GM23248 (cell line): ENCODE data around the gene FKBP1C. TPM values are rescaled to one million over a fixed set of nuclear protein-coding genes. Genes with fewer than 3 reads are reported as not detected.
"Not testable (repeated sequence)": the region's sequence is repeated elsewhere in the genome, so short reads cannot be mapped to it uniquely, and the experiment has no call there.

ENCODE experiments used
- DNase-seq: peaks from one replicate; pipeline ENCODE4 v3.0.0-alpha.2; 2015
- H2AFZ ChIP-seq: fragments of 200-600 bp; sonication (generic); 2 replicates; pipeline ENCODE4 v1.6.1; 2016; ENCODE audit warnings: antibody characterized with exemption
- H3F3A ChIP-seq: fragments of 200-600 bp; sonication (generic); 2 replicates; pipeline ENCODE4 v1.6.1; 2016; ENCODE audit warnings: mild to moderate bottlenecking, antibody characterized with exemption, mixed run types; ENCODE audit not compliant: insufficient read depth
- H3K27ac ChIP-seq: fragments of 200-600 bp; sonication (generic); 2 replicates; pipeline ENCODE4 v1.5.1; 2016; ENCODE audit warnings: mild to moderate bottlenecking
- H3K27me3 ChIP-seq: fragments of 200-600 bp; sonication (generic); replicated peaks from 2 replicates; pipeline ENCODE4 v1.6.1; 2016; ENCODE audit warnings: mild to moderate bottlenecking; ENCODE audit not compliant: insufficient read depth
- H3K36me3 ChIP-seq: fragments of 200-600 bp; sonication (generic); 2 replicates; pipeline ENCODE4 v1.6.1; 2016; ENCODE audit warnings: low read depth, mild to moderate bottlenecking
- H3K4me1 ChIP-seq: fragments of 200-600 bp; sonication (generic); 2 replicates; pipeline ENCODE4 v1.6.1; 2016; ENCODE audit warnings: mild to moderate bottlenecking; ENCODE audit not compliant: insufficient read depth
- H3K4me2 ChIP-seq: fragments of 200-600 bp; sonication (generic); one replicate; pipeline ENCODE4 v1.6.1; 2016; ENCODE audit warnings: mild to moderate bottlenecking; ENCODE audit not compliant: unreplicated experiment
- H3K4me3 ChIP-seq: fragments of 200-600 bp; sonication (generic); 2 replicates; pipeline ENCODE4 v1.5.1; 2016; ENCODE audit warnings: mild to moderate bottlenecking
- H3K79me2 ChIP-seq: fragments of 200-600 bp; sonication (generic); 2 replicates; pipeline ENCODE4 v1.6.1; 2016; ENCODE audit warnings: mild to moderate bottlenecking; ENCODE audit not compliant: insufficient read depth
- H3K9ac ChIP-seq: fragments of 200-600 bp; sonication (generic); 2 replicates; pipeline ENCODE4 v1.6.1; 2016; ENCODE audit warnings: mild to moderate bottlenecking
- H3K9me2 ChIP-seq: fragments of 200-600 bp; sonication (generic); 2 replicates; pipeline ENCODE4 v1.6.1; 2016; ENCODE audit warnings: mixed run types, mild to moderate bottlenecking, moderate library complexity; ENCODE audit not compliant: insufficient read depth
- H3K9me3 ChIP-seq: fragments of 200-600 bp; sonication (generic); one replicate; pipeline ENCODE4 v1.6.1; 2017; ENCODE audit warnings: low read depth
- H4K20me1 ChIP-seq: fragments of 200-600 bp; sonication (generic); 2 replicates; pipeline ENCODE4 v1.6.0; 2016; ENCODE audit not compliant: insufficient read depth
- EZH2 ChIP-seq: fragments of 200-600 bp; sonication (generic); IDR thresholded peaks from 2 replicates; pipeline ENCODE4 v1.6.1; 2018; ENCODE audit warnings: antibody characterized with exemption, mild to moderate bottlenecking; ENCODE audit not compliant: insufficient read depth, poor library complexity, severe bottlenecking
- EZH2phosphoT487 ChIP-seq: fragments of 200-600 bp; sonication (generic); IDR thresholded peaks from 2 replicates; pipeline ENCODE4 v1.6.1; 2018; ENCODE audit warnings: antibody characterized with exemption, moderate library complexity, mild to moderate bottlenecking, low read depth; ENCODE audit not compliant: insufficient read depth
- WGBS, 2 experiments: methylation state at CpG; one replicate each; pipeline ENCODE4 v1.1.6; 2015 to 2017; ENCODE audit warnings: low lambda C conversion rate in 2 of 2, low coverage in 1 of 2; ENCODE audit errors: missing lambda C conversion rate in 2 of 2; 5-methylcytosine and 5-hydroxymethylcytosine counted together
- in situ Hi-C: fragments of 300-500 bp; cut with MboI; formaldehyde crosslinking; loops from 2 replicates; pipeline ENCODE4 v1.15.0; 2020
- polyA plus RNA-seq: library from polyadenylated mRNA; unstranded; fragments of >200 nt; fragmentation: Nextera tagmentation; extraction: Ambion mirVana; gene quantifications from 2 replicates; pipeline ENCODE4 v1.2.1, GENCODE V29; 2016
- total RNA-seq: library from RNA; depleted of rRNA; stranded (reverse); fragments of >200 nt; shearing (Covaris generic); gene quantifications from 2 replicates; pipeline ENCODE4 v1.2.3, GENCODE V29; 2014; rRNA removed

Gene FKBP1C
- total RNA-seq (0.11 and 0.13 TPM in 2 replicates), polyA plus RNA-seq (1.6 and 2.4 TPM in 2 replicates)

GRCh38 chr6:63211343-63211742 is at the start of gene FKBP1C:
Gene FKBP1C (plus strand): TSS chr6:63211469.
- H3K4me3 ChIP-seq, H3F3A ChIP-seq, H3K4me2 ChIP-seq, H3K4me1 ChIP-seq, H3K79me2 ChIP-seq, H3K27me3 ChIP-seq, H3K9me2 ChIP-seq, H4K20me1 ChIP-seq, DNase-seq, H3K9ac ChIP-seq, in situ Hi-C loops, H3K27ac ChIP-seq, H2AFZ ChIP-seq, H3K36me3 ChIP-seq, H3K9me3 ChIP-seq: not testable (repeated sequence)
- WGBS, 2 experiments, result 77 to 87% methylated on average over 27 of the region's 27 CpGs

GRCh38 chr6:63164047-63164803 is 47.0 kb upstream of the FKBP1C start:
- H2AFZ ChIP-seq, DNase-seq, H4K20me1 ChIP-seq, H3K4me3 ChIP-seq, H3K27ac ChIP-seq, H3K9me2 ChIP-seq, in situ Hi-C loops, H3K9me3 ChIP-seq, H3K36me3 ChIP-seq, H3K4me1 ChIP-seq, H3K9ac ChIP-seq, H3K27me3 ChIP-seq, H3K79me2 ChIP-seq, H3K4me2 ChIP-seq, H3F3A ChIP-seq: not testable (repeated sequence)
- WGBS, 2 experiments, result 54 to 58% methylated on average over 13 to 35 of the region's 37 CpGs

- H3K4me3 ChIP-seq, result no peak overlapping the region
- no peaks in the 10 kb centered on the region for H3K9me3 ChIP-seq
- DNase-seq, result no peak
- no peaks in the 10 kb centered on the region for H4K20me1 ChIP-seq
- H3K79me2 ChIP-seq, result no peaks in the 10 kb centered on the region
- H3K4me2 ChIP-seq, result no peak overlapping the region
- TF ChIP-seq EZH2 (no peak), EZH2phosphoT487 (no peak)
- H3K9me2 ChIP-seq, result no peaks in the 10 kb centered on the region
- no peaks in the 10 kb centered on the region for H3K36me3 ChIP-seq
- H3K4me1 ChIP-seq, result no peaks in the 10 kb centered on the region
- H3F3A ChIP-seq, result no peaks in the 10 kb centered on the region
- H3K27me3 ChIP-seq, result no peaks in the 10 kb centered on the region
- H3K9ac ChIP-seq, result no peak overlapping the region
- in situ Hi-C loops, result no loop called here
- no peak overlapping the region for H2AFZ ChIP-seq
- H3K27ac ChIP-seq, result no peak overlapping the region
- WGBS, 2 experiments, result 10 to 17% methylated on average over 1 of the region's 1 CpG
Measured at GRCh38 chr6:63174173-63174572, 37.1 kb upstream of the FKBP1C start.

GRCh38 chr6:63176181-63176580 is 35.1 kb upstream of the FKBP1C start:
- Histone ChIP-seq H3K27ac (no peak overlapping the region), H3K4me3 (no peak overlapping the region), H3K9ac (no peak overlapping the region), H3K9me3 (no peaks in the 10 kb centered on the region), H3K4me2 (no peak overlapping the region), H3F3A (no peaks in the 10 kb centered on the region), H3K4me1 (no peaks in the 10 kb centered on the region), H3K27me3 (no peaks in the 10 kb centered on the region), H3K36me3 (no peaks in the 10 kb centered on the region), H3K9me2 (no peaks in the 10 kb centered on the region), H4K20me1 (no peaks in the 10 kb centered on the region), H2AFZ (no peak overlapping the region), H3K79me2 (no peaks in the 10 kb centered on the region)
- 13 to 14% methylated on average over 5 of the region's 5 CpGs for WGBS, 2 experiments
- in situ Hi-C loops, result no loop called here
- DNase-seq, result no peak
- TF ChIP-seq EZH2, result no peak
- TF ChIP-seq EZH2phosphoT487, result no peak

- in situ Hi-C loops, result no loop called here
- Histone ChIP-seq H4K20me1 (no peaks in the 10 kb centered on the region), H2AFZ (no peak overlapping the region), H3F3A (no peaks in the 10 kb centered on the region), H3K9me3 (no peaks in the 10 kb centered on the region), H3K4me2 (no peak overlapping the region), H3K9me2 (no peaks in the 10 kb centered on the region), H3K4me3 (no peak overlapping the region), H3K27ac (no peak overlapping the region), H3K9ac (no peak overlapping the region), H3K36me3 (no peaks in the 10 kb centered on the region), H3K27me3 (no peaks in the 10 kb centered on the region), H3K4me1 (no peaks in the 10 kb centered on the region), H3K79me2 (no peaks in the 10 kb centered on the region)
- TF ChIP-seq EZH2 (no peak), EZH2phosphoT487 (no peak)
- no peak for DNase-seq
Measured at GRCh38 chr6:63180367-63180766, 30.9 kb upstream of the FKBP1C start.
